Stomach (tissue), 9 donors: ENCODE data around the gene SPON2. TPM values are rescaled to one million over a fixed set of nuclear protein-coding genes. Genes with fewer than 3 reads are reported as not detected.

Experiments
- DNase-seq, 2 donors: peaks; one replicate each; pipeline versions ENCODE4 v3.0.0 to v3.0.0-alpha.2; 2013 to 2019
- H3K27ac ChIP-seq, 5 donors: fragments of 200-600 bp in 4 of 5; sonication (generic) in 4 of 5; one replicate each; pipeline ENCODE4 v1.5.1; 2013 to 2019; ENCODE audit warnings: mild to moderate bottlenecking in 1 of 5, moderate library complexity in 1 of 5
- H3K27me3 ChIP-seq, 3 donors: fragments of 200-600 bp; sonication (generic); one replicate each; pipeline ENCODE4 v1.5.1; 2017 to 2019; ENCODE audit warnings: mixed run types in 1 of 3
- H3K36me3 ChIP-seq, 4 donors: fragments of 200-600 bp; sonication (generic); 1 replicate in 3 of 4; 2 replicates in 1 of 4; pipeline ENCODE4 v1.5.1; 2016 to 2019
- H3K4me1 ChIP-seq, 4 donors: fragments of 200-600 bp; sonication (generic); one replicate each; pipeline ENCODE4 v1.5.1; 2016 to 2019
- H3K4me3 ChIP-seq, 4 donors: fragments of 200-600 bp; sonication (generic) in 3 of 4; one replicate each; pipeline ENCODE4 v1.5.1; 2016 to 2019; ENCODE audit warnings: mild to moderate bottlenecking in 1 of 4
- H3K9me3 ChIP-seq, 4 donors: fragments of 200-600 bp; sonication (generic); one replicate each; pipeline ENCODE4 v1.5.1; 2016 to 2019
- CTCF ChIP-seq, 7 experiments: fragments of 450-650 bp in 4 of 7; fragments of 200-600 bp in 3 of 7; sonication (generic) in 3 of 7; IDR thresholded peaks; one replicate each; pipeline ENCODE4 v1.5.1; 2016 to 2019; ENCODE audit warnings: antibody characterized with exemption in 7 of 7, control low read depth in 2 of 7, mild to moderate bottlenecking in 1 of 7
- EP300 ChIP-seq: sonication (generic); formaldehyde crosslinking; IDR thresholded peaks from one replicate; pipeline ENCODE4 v1.6.1; 2017; ENCODE audit warnings: antibody characterized with exemption
- POLR2A ChIP-seq, 4 donors: fragments of 450-650 bp; IDR thresholded peaks; one replicate each; pipeline ENCODE4 v1.6.1; 2016; ENCODE audit warnings: antibody characterized with exemption in 4 of 4, control low read depth in 2 of 4, mild to moderate bottlenecking in 1 of 4, moderate library complexity in 1 of 4
- POLR2AphosphoS5 ChIP-seq, 3 donors: sonication (generic); formaldehyde crosslinking; IDR thresholded peaks; one replicate each; pipeline ENCODE4 v1.6.1; 2016; ENCODE audit warnings: antibody characterized with exemption in 3 of 3
- WGBS, 5 donors: extraction: QIAGEN DNeasy Blood & Tissue Kit in 3 of 5; methylation state at CpG; one replicate each; pipeline versions ENCODE4 v1.1.5 to v1.1.7; 2013 to 2018; 5-methylcytosine and 5-hydroxymethylcytosine counted together
- intact Hi-C: fragments of 100-400 bp; cut with DNase I; formaldehyde crosslinking; loops from one replicate; pipeline ENCODE4 v1.15.1; 2023; ENCODE audit warnings: low total_unique reads
- polyA plus RNA-seq, 3 donors: library from polyadenylated mRNA; stranded (reverse); fragments of 200-250 nt; gene quantifications; one replicate each; pipeline ENCODE4 v1.2.3, GENCODE V29; 2013
- total RNA-seq, 5 donors: library from RNA; depleted of rRNA; stranded (reverse); fragments of >200 nt; gene quantifications; one replicate each; pipeline versions ENCODE4 v1.1.0 to v1.2.3, GENCODE V29; 2014 to 2016
- donor health status: healthy with polysubstance abuse.
- donor health status: Bipolar disorder and iron deficiency.
- donor health status: healthy.

The SPON2 gene
- total and polyA plus RNA-seq, 8 donors: 12.8 to 224 (median 47.6) TPM

GRCh38 chr4:1207603-1208265 is 35.4 kb upstream of the SPON2 start:
- WGBS, 5 donors: 51 to 65% (median 54%) methylated on average over 20 to 28 of the region's 31 CpGs
- peak; percentile 66 to 87 for DNase-seq
- no peaks in the 10 kb centered on the region for H3K9me3 ChIP-seq
- TF ChIP-seq EP300 (no peak), POLR2AphosphoS5 (IDR thresholded peaks at IDR 0.05) (peak in 2 of 3 donors; percentile 13 to 39)
- peaks cover 61 to 95% (median 83%) of the 10 kb centered on the region in 4 donors for H3K4me1 ChIP-seq
- no peaks in the 10 kb centered on the region for H3K27me3 ChIP-seq
- H3K36me3 ChIP-seq: peaks cover 7 to 27% (median 22%) of the 10 kb centered on the region in 4 donors
- peak overlapping the region in 1 of 4 donors; percentile 15 for H3K4me3 ChIP-seq
- peak overlapping the region; percentile 43 to 81 (median 70) for H3K27ac ChIP-seq
- intact Hi-C loops: no loop called here

- H3K27me3 ChIP-seq: no peaks in the 10 kb centered on the region
- intact Hi-C loops: no loop called here
- no peaks in the 10 kb centered on the region for H3K9me3 ChIP-seq
- H3K27ac ChIP-seq: peak overlapping the region in 3 of 5 donors; percentile 54 to 78 (median 68)
- peaks cover 59 to 95% (median 83%) of the 10 kb centered on the region in 4 donors for H3K4me1 ChIP-seq
- H3K4me3 ChIP-seq: no peak overlapping the region
- 82 to 88% (median 84%) methylated on average over 4 to 12 of the region's 12 CpGs for WGBS, 5 donors
- TF ChIP-seq POLR2AphosphoS5 (IDR thresholded peaks at IDR 0.05) (no peak), CTCF (IDR thresholded peaks at IDR 0.05) (no peak), EP300 (no peak), POLR2A (IDR thresholded peaks at IDR 0.05) (no peak)
- DNase-seq: no peak
- H3K36me3 ChIP-seq: peaks cover 2 to 21% (median 16%) of the 10 kb centered on the region in 4 donors
Observed at GRCh38 chr4:1207157-1207470, 34.7 kb upstream of the SPON2 start.

- peak overlapping the region in 3 of 5 donors; percentile 22 to 78 (median 54) for H3K27ac ChIP-seq
- 84 to 93% (median 87%) methylated on average over 16 to 21 of the region's 21 CpGs for WGBS, 5 donors
- H3K36me3 ChIP-seq: peaks cover 0 to 16% (median 13%) of the 10 kb centered on the region in 4 donors
- H3K9me3 ChIP-seq: no peaks in the 10 kb centered on the region
- H3K4me3 ChIP-seq: no peak overlapping the region
- peaks cover 56 to 95% (median 84%) of the 10 kb centered on the region in 4 donors for H3K4me1 ChIP-seq
- H3K27me3 ChIP-seq: no peaks in the 10 kb centered on the region
- no peak for TF ChIP-seq CTCF (IDR thresholded peaks at IDR 0.05)
- TF ChIP-seq POLR2A (IDR thresholded peaks at IDR 0.05): no peak
- TF ChIP-seq POLR2AphosphoS5 (IDR thresholded peaks at IDR 0.05): no peak
- TF ChIP-seq EP300: no peak
- intact Hi-C loops: no loop called here
- DNase-seq: peak in 1 of 2 donors; percentile 7
Observed at GRCh38 chr4:1206299-1207156, 34.1 kb upstream of the SPON2 start.

GRCh38 chr4:1205586-1206298 is 33.4 kb upstream of the SPON2 start:
- peak overlapping the region in 4 of 5 donors; percentile 19 to 84 (median 38) for H3K27ac ChIP-seq
- no peak for TF ChIP-seq CTCF (IDR thresholded peaks at IDR 0.05)
- TF ChIP-seq POLR2AphosphoS5 (IDR thresholded peaks at IDR 0.05): no peak
- no peak for TF ChIP-seq POLR2A (IDR thresholded peaks at IDR 0.05)
- no peak for TF ChIP-seq EP300
- no peaks in the 10 kb centered on the region for H3K9me3 ChIP-seq
- intact Hi-C loops: no loop called here
- H3K36me3 ChIP-seq: peaks cover 0 to 8% (median 5%) of the 10 kb centered on the region in 4 donors
- peaks cover 60 to 95% (median 84%) of the 10 kb centered on the region in 4 donors for H3K4me1 ChIP-seq
- WGBS, 5 donors: 77 to 87% (median 86%) methylated on average over 11 to 17 of the region's 17 CpGs
- no peak overlapping the region for H3K4me3 ChIP-seq
- peak; percentile 5 to 23 for DNase-seq
- H3K27me3 ChIP-seq: no peaks in the 10 kb centered on the region
